Keratinocyte (primary cell): ENCODE data around the gene DARS2. TPM values are rescaled to one million over a fixed set of nuclear protein-coding genes. Genes with fewer than 3 reads are reported as not detected.

Source experiments
- DNase-seq: peaks from one replicate; pipeline ENCODE4 v3.0.0-alpha.2; 2011; ENCODE audit warnings: low read depth, missing footprints, low spot score
- FAIRE-seq: peaks from 2 replicates; lab custom pipeline; 2011; peaks lifted over from hg19 to GRCh38; lab: Jason Lieb, UNC
- H2AFZ ChIP-seq: 2 replicates; pipeline ENCODE4 v1.6.0; 2012; ENCODE audit warnings: low read length, control low read depth, inconsistent platforms; ENCODE audit not compliant: control insufficient read depth
- H3K27ac ChIP-seq: 2 replicates; pipeline ENCODE4 v1.5.1; 2011; ENCODE audit warnings: low read length; ENCODE audit not compliant: control insufficient read depth, insufficient read depth
- H3K27me3 ChIP-seq: 3 replicates; pipeline ENCODE4 v1.6.0; 2011; ENCODE audit warnings: low read length; ENCODE audit not compliant: control insufficient read depth, insufficient read depth; ENCODE audit errors: extremely low read depth
- H3K36me3 ChIP-seq, 2 experiments: 2 replicates in 1 of 2; 3 replicates in 1 of 2; pipeline ENCODE4 v1.5.1; 2011; ENCODE audit warnings: low read length in 2 of 2, mild to moderate bottlenecking in 1 of 2; ENCODE audit not compliant: control insufficient read depth in 2 of 2, insufficient read depth in 2 of 2; ENCODE audit errors: extremely low read depth in 1 of 2
- H3K4me1 ChIP-seq: 3 replicates; pipeline ENCODE4 v1.5.1; 2011; ENCODE audit warnings: low read length; ENCODE audit not compliant: control insufficient read depth, insufficient read depth; ENCODE audit errors: extremely low read depth
- H3K4me2 ChIP-seq: 3 replicates; pipeline ENCODE4 v1.6.0; 2011; ENCODE audit warnings: low read depth, low read length; ENCODE audit not compliant: control insufficient read depth, insufficient read depth; ENCODE audit errors: extremely low read depth
- H3K4me3 ChIP-seq, 3 experiments: fragments of 200-600 bp in 1 of 3; sonication (generic) in 1 of 3; 2 replicates in 2 of 3; 3 replicates in 1 of 3; pipeline ENCODE4 v1.5.1; 2011 to 2016; ENCODE audit warnings: low read length in 3 of 3, mild to moderate bottlenecking in 3 of 3, control low read depth in 2 of 3, inconsistent platforms in 1 of 3, low read depth in 1 of 3, mixed read lengths in 1 of 3, mixed run types in 1 of 3, moderate library complexity in 1 of 3; ENCODE audit not compliant: control insufficient read depth in 2 of 3, insufficient read depth in 2 of 3; ENCODE audit errors: extremely low read depth in 1 of 3
- H3K79me2 ChIP-seq: 2 replicates; pipeline ENCODE4 v1.6.0; 2012; ENCODE audit warnings: low read length; ENCODE audit not compliant: control insufficient read depth, insufficient read depth
- H3K9ac ChIP-seq: 3 replicates; pipeline ENCODE4 v1.6.0; 2011; ENCODE audit warnings: low read length; ENCODE audit not compliant: control insufficient read depth, insufficient read depth; ENCODE audit errors: extremely low read depth
- H3K9me1 ChIP-seq: 3 replicates; pipeline ENCODE4 v1.6.0; 2011; ENCODE audit warnings: low read length; ENCODE audit not compliant: control insufficient read depth, insufficient read depth; ENCODE audit errors: extremely low read depth
- H3K9me3 ChIP-seq: 2 replicates; pipeline ENCODE4 v1.5.1; 2012; ENCODE audit warnings: low read depth, low read length; ENCODE audit not compliant: control insufficient read depth
- H4K20me1 ChIP-seq: 3 replicates; pipeline ENCODE4 v1.6.0; 2011; ENCODE audit warnings: low read length; ENCODE audit not compliant: control insufficient read depth, insufficient read depth; ENCODE audit errors: extremely low read depth
- CTCF ChIP-seq, 3 experiments: IDR thresholded peaks in 1 of 3; conservative IDR thresholded peaks in 1 of 3; optimal IDR thresholded peaks in 1 of 3; 2 replicates in 2 of 3; 3 replicates in 1 of 3; pipeline versions ENCODE3 to v1.5.1; 2011; ENCODE audit warnings: low read length in 3 of 3, mild to moderate bottlenecking in 3 of 3, moderate library complexity in 2 of 3, control low read depth in 1 of 3, inconsistent platforms in 1 of 3; ENCODE audit not compliant: insufficient read depth in 2 of 3; ENCODE audit errors: extremely low read depth in 1 of 3
- EZH2 ChIP-seq: IDR thresholded peaks from one replicate; pipeline ENCODE4 v1.6.1; 2012; ENCODE audit warnings: inconsistent platforms, mild to moderate bottlenecking, low read length, moderate library complexity
- dilution Hi-C: fragments of 300-500 bp; cut with MboI; formaldehyde crosslinking; loops from one replicate; pipeline ENCODE4 v1.7.0; 2020; ENCODE audit warnings: low sequenced_read_pairs; ENCODE audit not compliant: extremely low pct_ligation_motif_present
- polyA plus RNA-seq, 5 experiments: library from polyadenylated mRNA; depleted of rRNA in 3 of 5; stranded (reverse) in 3 of 5; stranded (forward) in 1 of 5; unstranded in 1 of 5; fragments of >200 nt; gene quantifications; 1 replicate in 1 of 5; 2 replicates in 3 of 5; 3 replicates in 1 of 5; pipeline versions ENCODE4 v1.2.1 to v1.2.3, GENCODE V29; 2011 to 2012; ENCODE audit warnings: missing spikeins in 2 of 5, low read depth in 1 of 5, low replicate concordance in 1 of 5

Gene DARS2
- polyA plus RNA-seq, 1 donor (not counting 4 experiments of a cell fraction or from before 2014, with no cell fraction given) = 36.4 TPM

GRCh38 chr1:173893611-173894010, 69.1 kb downstream of the DARS2 start:
- Histone ChIP-seq H2AFZ (no peak overlapping the region), H3K9ac (no peak overlapping the region), H3K4me2 (peak overlapping the region; percentile 4), H3K36me3 (no peaks in the 10 kb centered on the region), H3K4me1 (peaks cover 8% of the 10 kb centered on the region), H3K9me1 (no peaks in the 10 kb centered on the region), H3K9me3 (no peaks in the 10 kb centered on the region), H4K20me1 (no peaks in the 10 kb centered on the region), H3K4me3 (no peak overlapping the region), H3K79me2 (no peaks in the 10 kb centered on the region), H3K27ac (no peak overlapping the region), H3K27me3 (no peaks in the 10 kb centered on the region)
- dilution Hi-C loops = no loop called here
- TF ChIP-seq EZH2 = no peak
- no peak for TF ChIP-seq CTCF (optimal IDR thresholded peaks at IDR 0.05 in 1 of 3, IDR thresholded peaks at IDR 0.05 in 1 of 3, conservative IDR thresholded peaks at IDR 0.05 in 1 of 3; ENCODE audit: extremely low read depth in 1 of 3, insufficient read depth in 2 of 3, low read length in 3 of 3)
- FAIRE-seq (no peak), DNase-seq (no peak)

GRCh38 chr1:173894189-173894588, 69.7 kb downstream of the DARS2 start:
- Histone ChIP-seq H3K79me2 (no peaks in the 10 kb centered on the region), H3K9me3 (no peaks in the 10 kb centered on the region), H2AFZ (no peak overlapping the region), H3K4me2 (peak overlapping the region; percentile 4), H3K9me1 (no peaks in the 10 kb centered on the region), H3K36me3 (no peaks in the 10 kb centered on the region), H3K4me3 (no peak overlapping the region), H4K20me1 (no peaks in the 10 kb centered on the region), H3K9ac (no peak overlapping the region), H3K27me3 (no peaks in the 10 kb centered on the region), H3K4me1 (peaks cover 8% of the 10 kb centered on the region), H3K27ac (no peak overlapping the region)
- TF ChIP-seq EZH2 = no peak
- no peak for TF ChIP-seq CTCF (optimal IDR thresholded peaks at IDR 0.05 in 1 of 3, IDR thresholded peaks at IDR 0.05 in 1 of 3, conservative IDR thresholded peaks at IDR 0.05 in 1 of 3; ENCODE audit: extremely low read depth in 1 of 3, insufficient read depth in 2 of 3, low read length in 3 of 3)
- dilution Hi-C loops = no loop called here
- FAIRE-seq = peak; percentile 5
- DNase-seq = no peak
